IMR-90 (cell line): ENCODE measurements around the gene GRM2. TPM values are rescaled to one million over a fixed set of nuclear protein-coding genes. Genes with fewer than 3 reads are reported as not detected.

Experiments used
- ATAC-seq: fragments of 200-7000 bp; cut with Tn5 transposase; 2 replicates; pipeline ENCODE4 v1.9.1; 2020; ENCODE audit warnings: low read depth, mild to moderate bottlenecking, moderate library complexity
- BruUV-seq: library from RNA; stranded (reverse); fragments of 400-500 nt; replicated peaks from 2 replicates; lab custom pipeline; 2021; lab: Mats Ljungman, UMichigan
- CTCF ChIA-PET: fragments of 300-600 bp; formaldehyde crosslinking; extraction: SDS; loops from one replicate; lab custom pipeline; 2021; ENCODE audit warnings: antibody characterized with exemption; lab: Yijun Ruan, JAX
- POLR2A ChIA-PET: fragments of 300-600 bp; sonication (Branson Sonifier 250); formaldehyde crosslinking; loops from one replicate; lab custom pipeline; 2022; ENCODE audit warnings: antibody characterized with exemption; ENCODE audit not compliant: unreplicated experiment; lab: Charles Lee
- DNase-seq: peaks from one replicate; pipeline ENCODE4 v3.0.0; 2013
- H2AFZ ChIP-seq: replicated peaks from 2 replicates; pipeline ENCODE3; 2013; ENCODE audit warnings: low read length, mild to moderate bottlenecking; ENCODE audit not compliant: poor library complexity
- H2AK5ac ChIP-seq: 2 replicates; pipeline ENCODE4 v1.6.1; 2013; ENCODE audit warnings: low read depth, low read length, inconsistent platforms
- H2AK9ac ChIP-seq: replicated peaks from 2 replicates; pipeline ENCODE3; 2013; ENCODE audit warnings: mild to moderate bottlenecking, low read depth, low read length, moderate library complexity; ENCODE audit not compliant: poor library complexity
- H2BK120ac ChIP-seq: 2 replicates; pipeline ENCODE4 v1.6.1; 2013; ENCODE audit warnings: low read depth, low read length, inconsistent platforms
- H2BK15ac ChIP-seq: 3 replicates; pipeline ENCODE4 v1.6.1; 2013; ENCODE audit warnings: low read depth, low read length, inconsistent platforms
- H2BK20ac ChIP-seq: 2 replicates; pipeline ENCODE4 v1.6.1; 2013; ENCODE audit warnings: low read depth, mild to moderate bottlenecking, inconsistent platforms, low read length, moderate library complexity
- H2BK5ac ChIP-seq: 2 replicates; pipeline ENCODE4 v1.6.1; 2013; ENCODE audit warnings: mild to moderate bottlenecking, low read depth, low read length, inconsistent platforms; ENCODE audit not compliant: poor library complexity, severe bottlenecking
- H3K14ac ChIP-seq: replicated peaks from 2 replicates; pipeline ENCODE4 v1.6.1; 2013; ENCODE audit warnings: low read depth, low read length, inconsistent platforms
- H3K18ac ChIP-seq: 2 replicates; pipeline ENCODE4 v1.6.1; 2013; ENCODE audit warnings: low read depth, low read length, control low read depth
- H3K23ac ChIP-seq: 2 replicates; pipeline ENCODE4 v1.6.1; 2013; ENCODE audit warnings: low read depth, low read length, inconsistent platforms
- H3K27ac ChIP-seq: 2 replicates; pipeline ENCODE4 v1.5.1; 2013; ENCODE audit warnings: mild to moderate bottlenecking, control low read depth, low read length; ENCODE audit not compliant: insufficient read depth
- H3K27me3 ChIP-seq: 2 replicates; pipeline ENCODE4 v1.6.1; 2013; ENCODE audit warnings: low read length; ENCODE audit not compliant: control insufficient read depth, insufficient read depth
- H3K36me3 ChIP-seq: 2 replicates; pipeline ENCODE4 v1.6.1; 2013; ENCODE audit warnings: low read length, mixed read lengths; ENCODE audit not compliant: control insufficient read depth, insufficient read depth
- H3K4ac ChIP-seq: 2 replicates; pipeline ENCODE4 v1.6.1; 2013; ENCODE audit warnings: low read depth, low read length, inconsistent platforms
- H3K4me1 ChIP-seq: 2 replicates; pipeline ENCODE4 v1.6.1; 2013; ENCODE audit warnings: low read length, mixed read lengths; ENCODE audit not compliant: control insufficient read depth, insufficient read depth
- H3K4me2 ChIP-seq: 2 replicates; pipeline ENCODE4 v1.6.1; 2013; ENCODE audit warnings: low read depth, mild to moderate bottlenecking, control low read depth, low read length, moderate library complexity
- H3K4me3 ChIP-seq: 2 replicates; pipeline ENCODE4 v1.5.1; 2013; ENCODE audit warnings: low read depth, mild to moderate bottlenecking, control low read depth, low read length, moderate library complexity; ENCODE audit not compliant: insufficient read depth
- H3K56ac ChIP-seq: 2 replicates; pipeline ENCODE4 v1.6.1; 2013; ENCODE audit warnings: low read length, inconsistent platforms; ENCODE audit not compliant: insufficient read depth; ENCODE audit errors: extremely low read depth
- H3K79me1 ChIP-seq, 2 experiments: 2 replicates each; pipeline ENCODE4 v1.6.1; 2013; ENCODE audit warnings: low read length in 2 of 2, inconsistent platforms in 1 of 2, low read depth in 1 of 2
- H3K9ac ChIP-seq: 2 replicates; pipeline ENCODE4 v1.6.1; 2013; ENCODE audit warnings: low read depth, low read length, control low read depth
- H3K9me1 ChIP-seq: 2 replicates; pipeline ENCODE4 v1.6.1; 2013; ENCODE audit warnings: low read length, inconsistent platforms; ENCODE audit not compliant: insufficient read depth
- H3K9me3 ChIP-seq: 2 replicates; pipeline ENCODE4 v1.6.1; 2013; ENCODE audit warnings: low read length; ENCODE audit not compliant: control insufficient read depth, insufficient read depth
- H4K20me1 ChIP-seq: 2 replicates; pipeline ENCODE4 v1.6.1; 2013; ENCODE audit warnings: low read length, inconsistent platforms; ENCODE audit not compliant: insufficient read depth
- H4K5ac ChIP-seq: 2 replicates; pipeline ENCODE4 v1.6.1; 2013; ENCODE audit warnings: mild to moderate bottlenecking, low read depth, low read length, control low read depth
- H4K8ac ChIP-seq, 2 experiments: 2 replicates each; pipeline ENCODE4 v1.6.1; 2013; ENCODE audit warnings: low read depth in 2 of 2, low read length in 2 of 2, control low read depth in 1 of 2, inconsistent platforms in 1 of 2
- H4K91ac ChIP-seq: 2 replicates; pipeline ENCODE4 v1.6.1; 2013; ENCODE audit warnings: low read depth, low read length, inconsistent platforms; ENCODE audit not compliant: insufficient read depth
- BHLHE40 ChIP-seq: fragments of 150-350 bp; IDR thresholded peaks from 2 replicates; pipeline ENCODE4 v1.6.1; 2016; ENCODE audit warnings: mild to moderate bottlenecking, low read depth, low read length
- CEBPB ChIP-seq: IDR thresholded peaks from 2 replicates; pipeline ENCODE4 v1.6.1; 2012; ENCODE audit warnings: low read depth, low read length, improper control_type of control experiment
- CHD1 ChIP-seq: IDR thresholded peaks from 2 replicates; pipeline ENCODE4 v1.6.1; 2012; ENCODE audit warnings: low read depth, low read length, improper control_type of control experiment
- CTCF ChIP-seq: conservative IDR thresholded peaks from 2 replicates; pipeline ENCODE4 v1.5.1; 2012; ENCODE audit warnings: mild to moderate bottlenecking, low read depth, low read length, improper control_type of control experiment
- ELK1 ChIP-seq: fragments of 150-350 bp; IDR thresholded peaks from 2 replicates; pipeline ENCODE4 v1.6.1; 2016; ENCODE audit warnings: low read depth, mild to moderate bottlenecking, low read length, moderate library complexity, borderline replicate concordance
- FOS ChIP-seq: fragments of 150-350 bp; IDR thresholded peaks from 2 replicates; pipeline ENCODE4 v1.6.1; 2016; ENCODE audit warnings: low read depth, low read length
- MAFK ChIP-seq: IDR thresholded peaks from 2 replicates; pipeline ENCODE4 v1.6.1; 2012; ENCODE audit warnings: low read depth, low read length, improper control_type of control experiment
- MAZ ChIP-seq: IDR thresholded peaks from 2 replicates; pipeline ENCODE4 v1.6.1; 2012; ENCODE audit warnings: low read depth, mild to moderate bottlenecking, low read length, improper control_type of control experiment, moderate library complexity, borderline replicate concordance
- MXI1 ChIP-seq: IDR thresholded peaks from 2 replicates; pipeline ENCODE4 v1.6.1; 2012; ENCODE audit warnings: low read depth, mild to moderate bottlenecking, low read length, moderate library complexity, borderline replicate concordance
- NFE2L2 ChIP-seq: fragments of 150-350 bp; IDR thresholded peaks from 2 replicates; pipeline ENCODE4 v1.6.1; 2016; ENCODE audit warnings: low read depth, mild to moderate bottlenecking, low read length
- POLR2A ChIP-seq: IDR thresholded peaks from 2 replicates; pipeline ENCODE4 v1.6.1; 2012; ENCODE audit warnings: mild to moderate bottlenecking, low read depth, low read length
- RAD21 ChIP-seq: IDR thresholded peaks from 2 replicates; pipeline ENCODE4 v1.6.1; 2012; ENCODE audit warnings: low read length, improper control_type of control experiment
- RCOR1 ChIP-seq: IDR thresholded peaks from 2 replicates; pipeline ENCODE4 v1.6.1; 2012; ENCODE audit warnings: mild to moderate bottlenecking, low read length, improper control_type of control experiment; ENCODE audit not compliant: insufficient replicate concordance
- RFX5 ChIP-seq: IDR thresholded peaks from 2 replicates; pipeline ENCODE4 v1.8.0; 2012; ENCODE audit warnings: low read depth, mild to moderate bottlenecking, low read length, moderate library complexity
- SMC3 ChIP-seq: fragments of 150-350 bp; IDR thresholded peaks from 2 replicates; pipeline ENCODE4 v1.6.1; 2016; ENCODE audit warnings: low read depth, mild to moderate bottlenecking, antibody characterized with exemption, low read length, moderate library complexity
- USF2 ChIP-seq: fragments of 150-350 bp; IDR thresholded peaks from 2 replicates; pipeline ENCODE4 v1.6.1; 2017; ENCODE audit warnings: mild to moderate bottlenecking, antibody characterized with exemption, low read length, low read depth
- dilution Hi-C: fragments of 300-500 bp; cut with HindIII; formaldehyde crosslinking; loops from one replicate; pipeline ENCODE4 v1.14.3; 2018; ENCODE audit warnings: low sequenced_read_pairs; ENCODE audit not compliant: unreplicated experiment
- in situ Hi-C: fragments of 300-500 bp; cut with MboI; formaldehyde crosslinking; loops from 3 replicates; pipeline ENCODE4 v1.14.3; 2019; ENCODE audit warnings: low sequenced_read_pairs, inconsistent platforms, mixed read lengths
- intact Hi-C: fragments of 100-400 bp; cut with micrococcal nuclease; formaldehyde crosslinking; loops from 2 replicates; pipeline ENCODE4 v1.10.0; 2022
- polyA plus RNA-seq, 3 experiments: library from polyadenylated mRNA; depleted of rRNA; stranded (reverse); fragments of >200 nt; gene quantifications; 2 replicates each; pipeline ENCODE4 v1.2.3, GENCODE V29; 2012; ENCODE audit warnings: low replicate concordance in 1 of 3
- total RNA-seq: library from RNA; depleted of rRNA; stranded (reverse); fragments of >200 nt; gene quantifications from 2 replicates; pipeline ENCODE4 v1.2.3, GENCODE V29; 2012

Gene GRM2
- total and polyA plus RNA-seq, 2 of the 4 experiments (the other 2 are of a cell fraction): under 0.01 to 0.14 TPM

- dilution Hi-C loops: no loop called here
- ChIA-PET POLR2A (no interaction called here), CTCF (interaction anchor here (1.4 kb wide), 1 partner anchor 10 kb away, joined by 7 read pairs; no protein-coding TSS in a partner anchor)
- H2BK20ac ChIP-seq: no peak overlapping the region
- no peaks in the 10 kb centered on the region for H3K79me1 ChIP-seq
- no peaks in the 10 kb centered on the region for H3K9me1 ChIP-seq
- intact Hi-C loops: no loop called here
- H2BK5ac ChIP-seq: no peak overlapping the region
- ATAC-seq: no peak
- no peak overlapping the region for H3K18ac ChIP-seq
- H4K8ac ChIP-seq: no peak overlapping the region
- no peak overlapping the region for H4K5ac ChIP-seq
- no peak overlapping the region for H3K27ac ChIP-seq
- no peak overlapping the region for H3K4me3 ChIP-seq
- no peaks in the 10 kb centered on the region for H3K36me3 ChIP-seq
- no peaks in the 10 kb centered on the region for H3K9me3 ChIP-seq
- H2BK15ac ChIP-seq: no peak overlapping the region
- no peak for DNase-seq
- no peak overlapping the region for H3K9ac ChIP-seq
- no peak overlapping the region for H2AFZ ChIP-seq
- no peak overlapping the region for H3K56ac ChIP-seq
- in situ Hi-C loops: no loop called here
- no peaks in the 10 kb centered on the region for H3K4me1 ChIP-seq
- H2BK120ac ChIP-seq: no peak overlapping the region
- H3K23ac ChIP-seq: no peak overlapping the region
- BruUV-seq: no TSS peak
- H3K4me2 ChIP-seq: no peak overlapping the region
- TF ChIP-seq CTCF: no peak
- no peak for TF ChIP-seq FOS
- TF ChIP-seq NFE2L2: no peak
- TF ChIP-seq CHD1: no peak
- TF ChIP-seq MAFK: no peak
- no peak for TF ChIP-seq MXI1
- TF ChIP-seq RCOR1: no peak
- no peak for TF ChIP-seq ELK1
- TF ChIP-seq RFX5: no peak
- no peak for TF ChIP-seq POLR2A
- no peak for TF ChIP-seq RAD21
- TF ChIP-seq CEBPB: no peak
- TF ChIP-seq USF2: no peak
- no peak for TF ChIP-seq BHLHE40
- no peak for TF ChIP-seq MAZ
- no peak for TF ChIP-seq SMC3
- no peak overlapping the region for H4K91ac ChIP-seq
- no peak overlapping the region for H2AK9ac ChIP-seq
- H3K14ac ChIP-seq: no peak overlapping the region
- H3K4ac ChIP-seq: no peak overlapping the region
- H4K20me1 ChIP-seq: no peaks in the 10 kb centered on the region
- no peaks in the 10 kb centered on the region for H3K27me3 ChIP-seq
- H2AK5ac ChIP-seq: no peak overlapping the region
Measured at GRCh38 chr3:51729042-51729633, 22.3 kb downstream of the GRM2 start.
